Prostate gland (tissue), 2 donors: ENCODE results near the gene SMIM27. TPM values are rescaled to one million over a fixed set of nuclear protein-coding genes. Genes with fewer than 3 reads are reported as not detected.
A peak's percentile ranks its signal among the peaks of the same experiment; 100 is the strongest.

Experiments
- DNase-seq: peaks from one replicate; pipeline ENCODE4 v3.0.0-alpha.2; 2019; ENCODE audit warnings: low spot score
- H3K27ac ChIP-seq, 2 donors: fragments of 200-600 bp; sonication (generic); 2 replicates each; pipeline ENCODE4 v1.5.1; 2017 to 2019
- H3K27me3 ChIP-seq: fragments of 200-600 bp; sonication (generic); replicated peaks from 2 replicates; pipeline ENCODE4 v1.5.1; 2019; ENCODE audit not compliant: insufficient read depth
- H3K36me3 ChIP-seq, 2 donors: fragments of 200-600 bp; sonication (generic); 1 replicate in 1 of 2; 2 replicates in 1 of 2; pipeline versions ENCODE4 v1.5.1 to v1.8.1; 2017 to 2019
- H3K4me1 ChIP-seq: fragments of 200-600 bp; sonication (generic); replicated peaks from 2 replicates; pipeline ENCODE4 v1.5.1; 2019
- H3K4me3 ChIP-seq, 2 donors: fragments of 200-600 bp; sonication (generic); 2 replicates each; pipeline ENCODE4 v1.5.1; 2017 to 2019
- H3K9me3 ChIP-seq: fragments of 200-600 bp; sonication (generic); 2 replicates; pipeline ENCODE4 v1.5.1; 2017
- POLR2A ChIP-seq: fragments of 450-650 bp; IDR thresholded peaks from one replicate; pipeline ENCODE4 v1.6.1; 2016; ENCODE audit warnings: antibody characterized with exemption, mild to moderate bottlenecking
- POLR2AphosphoS5 ChIP-seq: sonication (generic); formaldehyde crosslinking; IDR thresholded peaks from one replicate; pipeline ENCODE4 v1.6.1; 2017; ENCODE audit warnings: antibody characterized with exemption
- WGBS: methylation state at CpG from one replicate; pipeline ENCODE4 v1.1.5; 2018; 5-methylcytosine and 5-hydroxymethylcytosine counted together
- intact Hi-C: fragments of 100-400 bp; cut with DNase I; formaldehyde crosslinking; loops from one replicate; pipeline ENCODE4 v1.14.2; 2022
- total RNA-seq, 2 donors: library from RNA; depleted of rRNA; stranded (reverse); fragments of >200 nt; gene quantifications; one replicate each; pipeline ENCODE4 v1.1.0, GENCODE V29; 2016
- TF ChIP-seq, protein P1 (sequence below), 4 experiments: fragments of 200-600 bp in 2 of 4; fragments of 450-650 bp in 2 of 4; sonication (generic) in 2 of 4; IDR thresholded peaks; 1 replicate in 3 of 4; 2 replicates in 1 of 4; pipeline ENCODE4 v1.5.1; 2016 to 2019; ENCODE audit warnings: antibody characterized with exemption in 4 of 4, mild to moderate bottlenecking in 2 of 4, moderate library complexity in 2 of 4

The SMIM27 gene
- total RNA-seq, 2 donors from 2014 or later, result 6.4 to 8.3 TPM

GRCh38 chr9:32526041-32526706, 26.0 kb upstream of the SMIM27 start, which contains the start of gene RIGI:
Gene RIGI (minus strand): TSS chr9:32526196. CDS start chr9:32526166, 30 bp downstream.
- peak; percentile 90 for DNase-seq
- Histone ChIP-seq H3K4me3 (peak within 1 kb of the TSS; percentile 40 to 58), H3K27me3 (no peaks in the 10 kb centered on the region), H3K36me3 (no peaks in the 10 kb centered on the region), H3K4me1 (no peaks in the 10 kb centered on the region), H3K27ac (peak within 1 kb of the TSS; percentile 89 to 90), H3K9me3 (no peaks in the 10 kb centered on the region)
- intact Hi-C loops, result loop anchor here (10.0 kb wide), 1 partner anchor 49 kb away; the partner anchor contains the start of gene NDUFB6
- TF ChIP-seq, protein P1, sequence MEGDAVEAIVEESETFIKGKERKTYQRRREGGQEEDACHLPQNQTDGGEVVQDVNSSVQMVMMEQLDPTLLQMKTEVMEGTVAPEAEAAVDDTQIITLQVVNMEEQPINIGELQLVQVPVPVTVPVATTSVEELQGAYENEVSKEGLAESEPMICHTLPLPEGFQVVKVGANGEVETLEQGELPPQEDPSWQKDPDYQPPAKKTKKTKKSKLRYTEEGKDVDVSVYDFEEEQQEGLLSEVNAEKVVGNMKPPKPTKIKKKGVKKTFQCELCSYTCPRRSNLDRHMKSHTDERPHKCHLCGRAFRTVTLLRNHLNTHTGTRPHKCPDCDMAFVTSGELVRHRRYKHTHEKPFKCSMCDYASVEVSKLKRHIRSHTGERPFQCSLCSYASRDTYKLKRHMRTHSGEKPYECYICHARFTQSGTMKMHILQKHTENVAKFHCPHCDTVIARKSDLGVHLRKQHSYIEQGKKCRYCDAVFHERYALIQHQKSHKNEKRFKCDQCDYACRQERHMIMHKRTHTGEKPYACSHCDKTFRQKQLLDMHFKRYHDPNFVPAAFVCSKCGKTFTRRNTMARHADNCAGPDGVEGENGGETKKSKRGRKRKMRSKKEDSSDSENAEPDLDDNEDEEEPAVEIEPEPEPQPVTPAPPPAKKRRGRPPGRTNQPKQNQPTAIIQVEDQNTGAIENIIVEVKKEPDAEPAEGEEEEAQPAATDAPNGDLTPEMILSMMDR (IDR thresholded peaks at IDR 0.05), result peak in 3 of 4 experiments; percentile 30 to 53 (median 44)
- peak; percentile 56 for TF ChIP-seq POLR2A
- TF ChIP-seq POLR2AphosphoS5, result peak; percentile 75
- WGBS, result 1% methylated on average over 37 of the region's 37 CpGs

GRCh38 chr9:32526707-32527048, 25.4 kb upstream of the SMIM27 start:
- H3K4me1 ChIP-seq, result no peaks in the 10 kb centered on the region
- H3K27ac ChIP-seq, result peak overlapping the region; percentile 89 to 90
- H3K9me3 ChIP-seq, result no peaks in the 10 kb centered on the region
- DNase-seq, result no peak
- WGBS, result 9% methylated on average over 2 of the region's 2 CpGs
- intact Hi-C loops, result loop anchor here (10.0 kb wide), 1 partner anchor 48 kb away; the partner anchor contains the start of gene NDUFB6
- H3K36me3 ChIP-seq, result no peaks in the 10 kb centered on the region
- TF ChIP-seq POLR2A, result no peak
- TF ChIP-seq, protein P1 (IDR thresholded peaks at IDR 0.05), result no peak
- TF ChIP-seq POLR2AphosphoS5, result no peak
- no peaks in the 10 kb centered on the region for H3K27me3 ChIP-seq
- H3K4me3 ChIP-seq, result peak overlapping the region; percentile 40 to 58

DNA sequence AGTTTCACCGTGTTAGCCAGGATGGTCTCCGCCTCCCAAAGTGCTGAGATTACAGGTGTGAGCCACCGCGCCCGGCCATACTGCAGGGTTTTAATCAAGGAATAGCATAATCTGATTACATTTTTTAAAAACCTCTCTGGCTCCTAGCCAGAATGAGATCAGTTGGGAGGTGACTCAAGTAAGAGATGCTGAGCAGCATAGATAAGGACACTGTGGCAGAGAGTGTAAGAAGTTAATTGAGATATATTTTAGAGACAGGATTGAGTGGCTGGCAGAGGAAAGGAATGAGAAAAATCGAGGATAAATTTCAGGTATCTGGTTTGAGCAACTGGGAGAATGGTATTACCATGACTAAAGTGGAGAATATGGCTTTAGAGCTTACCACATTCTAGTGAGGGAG, 18.8 kb upstream of the SMIM27 start:
- DNase-seq, result no peak
- Histone ChIP-seq H3K4me3 (no peak overlapping the region), H3K36me3 (no peaks in the 10 kb centered on the region), H3K27ac (no peak overlapping the region), H3K4me1 (no peaks in the 10 kb centered on the region), H3K27me3 (no peaks in the 10 kb centered on the region), H3K9me3 (no peaks in the 10 kb centered on the region)
- 95% methylated on average over 6 of the region's 6 CpGs for WGBS
- intact Hi-C loops, result no loop called here
- TF ChIP-seq POLR2A, result no peak
- TF ChIP-seq, protein P1 (IDR thresholded peaks at IDR 0.05), result no peak
- no peak for TF ChIP-seq POLR2AphosphoS5

GRCh38 chr9:32533816-32534215, 18.3 kb upstream of the SMIM27 start:
- no peaks in the 10 kb centered on the region for H3K36me3 ChIP-seq
- DNase-seq, result no peak
- 97% methylated on average over 4 of the region's 4 CpGs for WGBS
- H3K27ac ChIP-seq, result no peak overlapping the region
- TF ChIP-seq POLR2A, result no peak
- TF ChIP-seq POLR2AphosphoS5, result no peak
- TF ChIP-seq, protein P1 (IDR thresholded peaks at IDR 0.05), result no peak
- no peaks in the 10 kb centered on the region for H3K27me3 ChIP-seq
- intact Hi-C loops, result no loop called here
- H3K4me3 ChIP-seq, result no peak overlapping the region
- no peaks in the 10 kb centered on the region for H3K9me3 ChIP-seq
- no peaks in the 10 kb centered on the region for H3K4me1 ChIP-seq

DNA sequence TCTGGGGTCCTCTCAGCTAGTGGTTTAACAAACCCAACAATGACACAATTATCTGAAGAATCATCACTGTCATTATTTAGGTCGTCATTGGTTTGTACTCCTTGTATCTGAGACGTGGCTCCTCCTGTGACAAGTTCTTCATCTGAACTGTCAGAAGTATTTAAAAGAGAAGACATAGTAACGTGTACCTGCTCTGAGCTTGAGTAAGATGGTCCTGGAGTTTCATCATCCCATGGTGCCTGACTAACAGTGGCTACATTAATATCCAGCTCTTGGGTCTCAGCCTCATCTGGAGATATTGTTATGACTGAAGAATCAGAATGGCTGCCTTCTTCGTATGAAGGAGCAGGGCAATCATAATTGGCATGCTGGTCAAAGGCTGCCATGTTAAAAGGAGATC, 9.1 kb upstream of the SMIM27 start:
- WGBS, result 99% methylated on average over 4 of the region's 4 CpGs
- Histone ChIP-seq H3K27ac (no peak overlapping the region), H3K27me3 (no peaks in the 10 kb centered on the region), H3K4me3 (no peak overlapping the region), H3K4me1 (no peaks in the 10 kb centered on the region), H3K9me3 (no peaks in the 10 kb centered on the region), H3K36me3 (no peaks in the 10 kb centered on the region)
- TF ChIP-seq POLR2AphosphoS5 (no peak), POLR2A (no peak)
- TF ChIP-seq, protein P1 (IDR thresholded peaks at IDR 0.05), result no peak
- intact Hi-C loops, result no loop called here
- DNase-seq, result no peak
